H9 (cell line): Measurements from ENCODE around the gene USP37. TPM values are rescaled to one million over a fixed set of nuclear protein-coding genes. Genes with fewer than 3 reads are reported as not detected.

ENCODE experiments used
- DNase-seq: peaks from one replicate; pipeline ENCODE4 v3.0.0-alpha.2; 2017
- H2AFZ ChIP-seq: one replicate; pipeline ENCODE4 v1.6.1; 2013; ENCODE audit warnings: mild to moderate bottlenecking, low read length, control low read depth, moderate library complexity
- H2AK5ac ChIP-seq: 2 replicates; pipeline ENCODE4 v1.6.1; 2013; ENCODE audit warnings: low read length, control low read depth, mixed read lengths; ENCODE audit not compliant: insufficient read length
- H2BK120ac ChIP-seq: one replicate; pipeline ENCODE4 v1.6.1; 2013; ENCODE audit warnings: low read depth, mild to moderate bottlenecking, low read length, control low read depth, inconsistent platforms; ENCODE audit not compliant: poor library complexity, severe bottlenecking
- H2BK12ac ChIP-seq: 2 replicates; pipeline ENCODE4 v1.6.1; 2013; ENCODE audit warnings: low read length, control low read depth, mixed read lengths, low read depth; ENCODE audit not compliant: insufficient read length
- H2BK15ac ChIP-seq: 2 replicates; pipeline ENCODE4 v1.6.1; 2013; ENCODE audit warnings: low read depth, low read length, control low read depth
- H2BK20ac ChIP-seq: one replicate; pipeline ENCODE4 v1.6.1; 2013; ENCODE audit warnings: low read depth, mild to moderate bottlenecking, low read length, control low read depth, inconsistent platforms; ENCODE audit not compliant: poor library complexity, severe bottlenecking
- H2BK5ac ChIP-seq: 2 replicates; pipeline ENCODE4 v1.6.1; 2013; ENCODE audit warnings: low read length, control low read depth, mixed read lengths; ENCODE audit not compliant: insufficient read length
- H3K14ac ChIP-seq: 2 replicates; pipeline ENCODE4 v1.6.1; 2013; ENCODE audit warnings: low read length, control low read depth; ENCODE audit not compliant: insufficient read depth
- H3K18ac ChIP-seq: 2 replicates; pipeline ENCODE4 v1.6.1; 2013; ENCODE audit warnings: low read depth, mild to moderate bottlenecking, mixed read lengths, low read length, control low read depth; ENCODE audit not compliant: insufficient read length
- H3K23ac ChIP-seq: 2 replicates; pipeline ENCODE4 v1.6.1; 2013; ENCODE audit warnings: low read length, control low read depth, mixed read lengths, low read depth; ENCODE audit not compliant: insufficient read length
- H3K23me2 ChIP-seq: 2 replicates; pipeline ENCODE4 v1.6.1; 2013; ENCODE audit warnings: low read depth, mild to moderate bottlenecking, mixed read lengths, low read length, control low read depth; ENCODE audit not compliant: insufficient read length, poor library complexity, severe bottlenecking
- H3K27ac ChIP-seq: 2 replicates; pipeline ENCODE4 v1.5.1; 2013; ENCODE audit warnings: low read length, control low read depth, mixed read lengths, low read depth; ENCODE audit not compliant: insufficient read length
- H3K27me3 ChIP-seq: 2 replicates; pipeline ENCODE4 v1.6.1; 2013; ENCODE audit warnings: low read length, control low read depth, inconsistent platforms; ENCODE audit not compliant: insufficient read depth
- H3K4ac ChIP-seq: 2 replicates; pipeline ENCODE4 v1.6.1; 2013; ENCODE audit warnings: low read depth, mild to moderate bottlenecking, control low read depth, inconsistent platforms, low read length, moderate library complexity
- H3K4me1 ChIP-seq: 2 replicates; pipeline ENCODE4 v1.6.1; 2013; ENCODE audit warnings: low read length, control low read depth, inconsistent platforms; ENCODE audit not compliant: insufficient read depth
- H3K4me2 ChIP-seq: 2 replicates; pipeline ENCODE4 v1.6.1; 2013; ENCODE audit warnings: low read length, control low read depth, mixed read lengths; ENCODE audit not compliant: insufficient read length, insufficient read depth
- H3K56ac ChIP-seq: 2 replicates; pipeline ENCODE4 v1.6.1; 2013; ENCODE audit warnings: low read depth, mild to moderate bottlenecking, mixed read lengths, low read length, control low read depth; ENCODE audit not compliant: insufficient read length
- H3K79me1 ChIP-seq: 2 replicates; pipeline ENCODE4 v1.6.1; 2013; ENCODE audit warnings: low read depth, mild to moderate bottlenecking, moderate library complexity, low read length, control low read depth, inconsistent platforms; ENCODE audit not compliant: insufficient read depth, poor library complexity, severe bottlenecking
- H3K79me2 ChIP-seq: 2 replicates; pipeline ENCODE4 v1.6.1; 2013; ENCODE audit warnings: low read length, control low read depth, inconsistent platforms; ENCODE audit not compliant: insufficient read depth
- H3K9ac ChIP-seq: 2 replicates; pipeline ENCODE4 v1.6.1; 2013; ENCODE audit warnings: low read length, control low read depth, mixed read lengths; ENCODE audit not compliant: insufficient read length; ENCODE audit errors: extremely low read depth
- H3K9me3 ChIP-seq: one replicate; pipeline ENCODE4 v1.6.1; 2013; ENCODE audit warnings: low read depth, low read length, inconsistent platforms; ENCODE audit not compliant: control insufficient read depth
- H3T11ph ChIP-seq: one replicate; pipeline ENCODE4 v1.6.1; 2013; ENCODE audit warnings: mild to moderate bottlenecking, low read length, control low read depth, inconsistent platforms
- H4K20me1 ChIP-seq: one replicate; pipeline ENCODE4 v1.6.1; 2013; ENCODE audit not compliant: control insufficient read depth, insufficient read length, insufficient read depth
- H4K5ac ChIP-seq: 2 replicates; pipeline ENCODE4 v1.6.1; 2013; ENCODE audit warnings: low read depth, mild to moderate bottlenecking, mixed read lengths, low read length, control low read depth; ENCODE audit not compliant: insufficient read length
- H4K8ac ChIP-seq: replicated peaks from 2 replicates; pipeline ENCODE4 v1.6.1; 2013; ENCODE audit warnings: low read length, control low read depth, mixed read lengths, low read depth; ENCODE audit not compliant: insufficient read length
- H4K91ac ChIP-seq: 2 replicates; pipeline ENCODE4 v1.6.1; 2013; ENCODE audit warnings: low read depth, mild to moderate bottlenecking, moderate library complexity, mixed read lengths, low read length, control low read depth; ENCODE audit not compliant: insufficient read length
- H3K27ac Mint-ChIP-seq, 3 experiments: 2 replicates in 2 of 3; 3 replicates in 1 of 3; pipeline ENCODE4 v1.8.0; 2020 to 2021; ENCODE audit warnings: mixed read lengths in 3 of 3, mild to moderate bottlenecking in 1 of 3, moderate library complexity in 1 of 3
- H3K27me3 Mint-ChIP-seq: 2 replicates; pipeline ENCODE4 v1.8.0; 2021; ENCODE audit warnings: low read depth, mild to moderate bottlenecking, moderate library complexity, mixed read lengths
- H3K36me3 Mint-ChIP-seq, 3 experiments: 2 replicates in 2 of 3; 3 replicates in 1 of 3; pipeline ENCODE4 v1.8.0; 2020 to 2021; ENCODE audit warnings: low read depth in 3 of 3, mixed read lengths in 3 of 3; ENCODE audit not compliant: insufficient read depth in 1 of 3
- H3K4me1 Mint-ChIP-seq, 2 experiments: 2 replicates each; pipeline ENCODE4 v1.8.0; 2020; ENCODE audit warnings: mixed read lengths in 2 of 2
- H3K4me3 Mint-ChIP-seq, 2 experiments: 2 replicates in 1 of 2; 3 replicates in 1 of 2; pipeline ENCODE4 v1.8.0; 2020 to 2021; ENCODE audit warnings: mild to moderate bottlenecking in 2 of 2, mixed read lengths in 2 of 2, moderate library complexity in 1 of 2
- H3K9me3 Mint-ChIP-seq, 2 experiments: 2 replicates in 1 of 2; 3 replicates in 1 of 2; pipeline ENCODE4 v1.8.0; 2020; ENCODE audit warnings: mild to moderate bottlenecking in 2 of 2, mixed read lengths in 2 of 2, moderate library complexity in 1 of 2
- WGBS: extraction: QIAGEN DNeasy Blood & Tissue Kit; methylation state at CpG from one replicate; pipeline ENCODE4 v1.1.7; 2013; ENCODE audit warnings: missing lambda C conversion rate, low lambda C conversion rate, mixed read lengths; ENCODE audit not compliant: insufficient read length; ENCODE audit errors: extremely low coverage; 5-methylcytosine and 5-hydroxymethylcytosine counted together
- total RNA-seq: library from RNA; stranded (reverse); gene quantifications from 2 replicates; pipeline ENCODE4 v1.2.1, GENCODE V29; 2021
- TF ChIP-seq, protein P1 (sequence below): fragments of 200-600 bp; sonication (generic); conservative IDR thresholded peaks from 3 replicates; pipeline ENCODE4 v1.8.0; 2021; ENCODE audit warnings: antibody characterized with exemption, mild to moderate bottlenecking

Gene USP37
- total RNA-seq, 1 experiment from 2014 or later = 34.9 TPM

DNA sequence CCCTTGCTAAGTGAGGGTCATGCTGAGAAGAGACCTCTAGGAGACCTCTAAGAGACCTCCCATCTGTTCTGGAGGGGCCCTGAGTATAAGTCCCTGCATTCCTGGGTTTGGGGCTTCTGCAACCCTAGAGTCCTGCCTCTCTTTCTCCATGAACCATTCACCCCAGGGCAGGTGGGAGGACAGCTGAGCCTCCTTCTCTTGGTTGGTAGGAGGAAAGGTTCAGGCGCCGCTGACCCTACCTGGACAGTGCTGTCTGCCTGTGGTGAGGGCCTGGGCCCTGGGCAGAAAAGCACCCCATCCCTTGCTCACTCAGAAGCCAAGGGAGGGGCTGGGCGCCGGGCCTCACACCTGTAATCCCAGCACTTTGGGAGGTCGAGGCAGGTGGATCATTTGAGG is 149.8 kb downstream of the USP37 start:
- no peak overlapping the region for H4K5ac ChIP-seq
- H3K9me3 Mint-ChIP-seq = no peaks in the 10 kb centered on the region
- no peak overlapping the region for H2BK15ac ChIP-seq
- H3K27ac Mint-ChIP-seq = no peak overlapping the region
- H3K4me2 ChIP-seq = no peak overlapping the region
- DNase-seq = no peak
- H4K91ac ChIP-seq = no peak overlapping the region
- no CpG with 5 or more reads among the region's 5 CpGs for WGBS
- H4K8ac ChIP-seq = no peak overlapping the region
- H3K4me3 Mint-ChIP-seq = no peak overlapping the region
- H3K27me3 Mint-ChIP-seq = no peaks in the 10 kb centered on the region; the same call in 1 of the 2 replicates
- H3K56ac ChIP-seq = no peak overlapping the region
- no peak overlapping the region for H3K23ac ChIP-seq
- TF ChIP-seq, protein P1, sequence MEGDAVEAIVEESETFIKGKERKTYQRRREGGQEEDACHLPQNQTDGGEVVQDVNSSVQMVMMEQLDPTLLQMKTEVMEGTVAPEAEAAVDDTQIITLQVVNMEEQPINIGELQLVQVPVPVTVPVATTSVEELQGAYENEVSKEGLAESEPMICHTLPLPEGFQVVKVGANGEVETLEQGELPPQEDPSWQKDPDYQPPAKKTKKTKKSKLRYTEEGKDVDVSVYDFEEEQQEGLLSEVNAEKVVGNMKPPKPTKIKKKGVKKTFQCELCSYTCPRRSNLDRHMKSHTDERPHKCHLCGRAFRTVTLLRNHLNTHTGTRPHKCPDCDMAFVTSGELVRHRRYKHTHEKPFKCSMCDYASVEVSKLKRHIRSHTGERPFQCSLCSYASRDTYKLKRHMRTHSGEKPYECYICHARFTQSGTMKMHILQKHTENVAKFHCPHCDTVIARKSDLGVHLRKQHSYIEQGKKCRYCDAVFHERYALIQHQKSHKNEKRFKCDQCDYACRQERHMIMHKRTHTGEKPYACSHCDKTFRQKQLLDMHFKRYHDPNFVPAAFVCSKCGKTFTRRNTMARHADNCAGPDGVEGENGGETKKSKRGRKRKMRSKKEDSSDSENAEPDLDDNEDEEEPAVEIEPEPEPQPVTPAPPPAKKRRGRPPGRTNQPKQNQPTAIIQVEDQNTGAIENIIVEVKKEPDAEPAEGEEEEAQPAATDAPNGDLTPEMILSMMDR = no peak
- H3K4me1 ChIP-seq = no peaks in the 10 kb centered on the region
- H3K79me1 ChIP-seq = no peaks in the 10 kb centered on the region
- no peaks in the 10 kb centered on the region for H4K20me1 ChIP-seq
- H3K14ac ChIP-seq = no peak overlapping the region
- H3T11ph ChIP-seq = no peak overlapping the region
- H2BK20ac ChIP-seq = no peak overlapping the region
- no peak overlapping the region for H3K9ac ChIP-seq
- H3K4me1 Mint-ChIP-seq = peaks cover 6 to 10% of the 10 kb centered on the region in 2 experiments
- no peak overlapping the region for H2AK5ac ChIP-seq
- H3K27me3 ChIP-seq = no peaks in the 10 kb centered on the region
- no peak overlapping the region for H3K4ac ChIP-seq
- no peaks in the 10 kb centered on the region for H3K36me3 Mint-ChIP-seq
- no peak overlapping the region for H3K27ac ChIP-seq
- no peaks in the 10 kb centered on the region for H3K79me2 ChIP-seq
- no peak overlapping the region for H2BK5ac ChIP-seq
- no peak overlapping the region for H2AFZ ChIP-seq
- H3K23me2 ChIP-seq = no peaks in the 10 kb centered on the region
- no peak overlapping the region for H2BK12ac ChIP-seq
- H3K9me3 ChIP-seq = no peaks in the 10 kb centered on the region
- H2BK120ac ChIP-seq = no peak overlapping the region
- no peak overlapping the region for H3K18ac ChIP-seq
